NCI-H460 (cell line): ENCODE data around the gene RASA3. TPM values are rescaled to one million over a fixed set of nuclear protein-coding genes. Genes with fewer than 3 reads are reported as not detected.
A peak's percentile ranks its signal among the peaks of the same experiment; 100 is the strongest.
"Not testable (repeated sequence)": the region's sequence is repeated elsewhere in the genome, so short reads cannot be mapped to it uniquely, and the experiment has no call there.

Experiments
- DNase-seq: peaks from one replicate; pipeline ENCODE4 v3.0.0-alpha.2; 2016; ENCODE audit warnings: low read depth; ENCODE audit errors: extremely low read depth
- total RNA-seq: library from RNA; depleted of rRNA; stranded (reverse); fragments of >200 nt; shearing (Covaris generic); gene quantifications from 2 replicates; pipeline ENCODE4 v1.2.3, GENCODE V29; 2014

RASA3 gene
- total RNA-seq, 1 experiment from 2014 or later: 14.2 TPM

- peak; percentile 37 for DNase-seq
Observed at GRCh38 chr13:114143806-114144605, 11.6 kb upstream of the RASA3 start.

- no peak for DNase-seq
Observed at GRCh38 chr13:114142640-114143490, 10.4 kb upstream of the RASA3 start.

GRCh38 chr13:114142137-114142550 is 9.7 kb upstream of the RASA3 start:
- no peak for DNase-seq

- DNase-seq: no peak
Observed at GRCh38 chr13:114141261-114141996, 9.0 kb upstream of the RASA3 start.

GRCh38 chr13:114140906-114141250 is 8.5 kb upstream of the RASA3 start:
- no peak for DNase-seq

GRCh38 chr13:114140131-114140905 is 7.9 kb upstream of the RASA3 start:
- DNase-seq: no peak

GRCh38 chr13:114136576-114136975 is 4.2 kb upstream of the RASA3 start:
- no peak for DNase-seq

- DNase-seq: no peak
Observed at GRCh38 chr13:114135731-114136171, 3.3 kb upstream of the RASA3 start.

GRCh38 chr13:114134944-114135610 is 2.7 kb upstream of the RASA3 start:
- no peak for DNase-seq

- DNase-seq: no peak
Observed at GRCh38 chr13:114134111-114134943, 1.9 kb upstream of the RASA3 start.

GRCh38 chr13:114133552-114133951 is 1.1 kb upstream of the RASA3 start:
- not testable (repeated sequence) for DNase-seq

GRCh38 chr13:114133126-114133525 is 703 bp upstream of the RASA3 start:
- not testable (repeated sequence) for DNase-seq

- DNase-seq: no peak
Observed at GRCh38 chr13:114131583-114132418, 622 bp downstream of the RASA3 start.

- DNase-seq: peak; percentile 16
Observed at GRCh38 chr13:114130837-114131582, 1.4 kb downstream of the RASA3 start.

- DNase-seq: no peak
Observed at GRCh38 chr13:114130131-114130836, 2.1 kb downstream of the RASA3 start.

- no peak for DNase-seq
Observed at GRCh38 chr13:114129649-114130062, 2.8 kb downstream of the RASA3 start.
